Dermis blood vessel endothelial cell (primary cell): ENCODE measurements around the gene SSPN. TPM values are rescaled to one million over a fixed set of nuclear protein-coding genes. Genes with fewer than 3 reads are reported as not detected.

ENCODE experiments used
- DNase-seq: peaks from one replicate; pipeline ENCODE4 v3.0.0; 2010
- total RNA-seq: library from RNA; depleted of rRNA; stranded (reverse); fragments of >200 nt; gene quantifications from 2 replicates; pipeline ENCODE4 v1.2.3, GENCODE V29; 2014

The SSPN gene
- 0.34 and 0.47 TPM in 2 replicates for total RNA-seq

GRCh38 chr12:26195250-26195640, at the start of gene SSPN:
SSPN (plus strand) TSS chr12:26195573; CDS start chr12:26195673, 100 bp downstream.
- DNase-seq, result peak; percentile 49

- no peak for DNase-seq
Observed at GRCh38 chr12:26148291-26148690, 47.1 kb upstream of the SSPN start.

GRCh38 chr12:26149968-26150500, 45.3 kb upstream of the SSPN start:
- DNase-seq, result no peak

GRCh38 chr12:26150736-26151450, 44.5 kb upstream of the SSPN start:
- no peak for DNase-seq

- no peak for DNase-seq
Observed at GRCh38 chr12:26152507-26153102, 42.8 kb upstream of the SSPN start.

- peak; percentile 81 for DNase-seq
Observed at GRCh38 chr12:26153421-26154154, 41.8 kb upstream of the SSPN start.

GRCh38 chr12:26156201-26156871, 39.0 kb upstream of the SSPN start:
- DNase-seq, result no peak

GRCh38 chr12:26157001-26157400, 38.4 kb upstream of the SSPN start:
- no peak for DNase-seq

- no peak for DNase-seq
Observed at GRCh38 chr12:26158078-26158764, 37.2 kb upstream of the SSPN start.

- DNase-seq, result no peak
Observed at GRCh38 chr12:26162174-26162573, 33.2 kb upstream of the SSPN start.

GRCh38 chr12:26162905-26163304, 32.5 kb upstream of the SSPN start:
- no peak for DNase-seq

- no peak for DNase-seq
Observed at GRCh38 chr12:26164118-26164517, 31.3 kb upstream of the SSPN start.

- DNase-seq, result no peak
Observed at GRCh38 chr12:26172013-26172412, 23.4 kb upstream of the SSPN start.

- no peak for DNase-seq
Observed at GRCh38 chr12:26172539-26172938, 22.8 kb upstream of the SSPN start.

- DNase-seq, result no peak
Observed at GRCh38 chr12:26172946-26173552, 22.3 kb upstream of the SSPN start.

- DNase-seq, result no peak
Observed at GRCh38 chr12:26176725-26177124, 18.6 kb upstream of the SSPN start.

GRCh38 chr12:26177283-26177682, 18.1 kb upstream of the SSPN start:
- DNase-seq, result no peak

GRCh38 chr12:26179826-26180225, 15.5 kb upstream of the SSPN start:
- no peak for DNase-seq

- no peak for DNase-seq
Observed at GRCh38 chr12:26182377-26182776, 13.0 kb upstream of the SSPN start.

- no peak for DNase-seq
Observed at GRCh38 chr12:26185532-26186320, 9.6 kb upstream of the SSPN start.
